Osteoblast (primary cell): ENCODE results near the gene SCARF2. TPM values are rescaled to one million over a fixed set of nuclear protein-coding genes. Genes with fewer than 3 reads are reported as not detected.

Source experiments
- DNase-seq: peaks from one replicate; pipeline ENCODE4 v3.0.0; 2011; ENCODE audit warnings: low spot score, mixed read lengths; ENCODE audit not compliant: insufficient read length; ENCODE audit errors: missing footprints
- H2AFZ ChIP-seq: 2 replicates; pipeline ENCODE4 v1.6.0; 2011; ENCODE audit warnings: mild to moderate bottlenecking, low read length
- H3K27ac ChIP-seq: 2 replicates; pipeline ENCODE4 v1.5.1; 2011; ENCODE audit warnings: mild to moderate bottlenecking, low read depth, low read length, moderate library complexity
- H3K27me3 ChIP-seq: 2 replicates; pipeline ENCODE4 v1.6.0; 2012; ENCODE audit warnings: mild to moderate bottlenecking, control low read depth, inconsistent platforms, low read length, moderate library complexity; ENCODE audit not compliant: insufficient read depth
- H3K36me3 ChIP-seq: 2 replicates; pipeline ENCODE4 v1.5.1; 2011; ENCODE audit warnings: mild to moderate bottlenecking, low read length, control low read depth, moderate library complexity; ENCODE audit not compliant: insufficient read depth
- H3K4me1 ChIP-seq: 2 replicates; pipeline ENCODE4 v1.5.1; 2011; ENCODE audit warnings: mild to moderate bottlenecking, low read length, control low read depth, moderate library complexity; ENCODE audit not compliant: insufficient read depth
- H3K4me2 ChIP-seq: 2 replicates; pipeline ENCODE4 v1.6.0; 2011; ENCODE audit warnings: mild to moderate bottlenecking, low read length; ENCODE audit not compliant: insufficient read depth
- H3K4me3 ChIP-seq: fragments of 200-600 bp; sonication (generic); 3 replicates; pipeline ENCODE4 v1.5.1; 2012; ENCODE audit warnings: mild to moderate bottlenecking, low read length, inconsistent platforms; ENCODE audit not compliant: insufficient read depth
- H3K79me2 ChIP-seq: 2 replicates; pipeline ENCODE4 v1.6.0; 2012; ENCODE audit warnings: mild to moderate bottlenecking, low read length, control low read depth, inconsistent platforms; ENCODE audit not compliant: insufficient read depth
- H3K9me3 ChIP-seq: 2 replicates; pipeline ENCODE4 v1.5.1; 2011; ENCODE audit warnings: low read depth, low read length, control low read depth
- H4K20me1 ChIP-seq: 2 replicates; pipeline ENCODE4 v1.6.0; 2012; ENCODE audit warnings: mild to moderate bottlenecking, low read length, control low read depth; ENCODE audit not compliant: insufficient read depth
- CTCF ChIP-seq: IDR thresholded peaks from 2 replicates; pipeline ENCODE4 v1.5.1; 2011; ENCODE audit warnings: mild to moderate bottlenecking, low read depth, low read length, moderate library complexity; ENCODE audit errors: extremely low read depth
- total RNA-seq: library from RNA; depleted of rRNA; stranded (reverse); fragments of >200 nt; gene quantifications from 2 replicates; pipeline ENCODE4 v1.2.3, GENCODE V29; 2012

The SCARF2 gene
- total RNA-seq, 1 donor, result 23.9 TPM

- no peak for TF ChIP-seq CTCF
- DNase-seq, result peak; percentile 98
These were observed 14.4 kb downstream of the SCARF2 start for GRCh38 chr22:20423008-20423905.

GRCh38 chr22:20422271-20423007, 15.2 kb downstream of the SCARF2 start:
- peak; percentile 96 for DNase-seq
- H2AFZ ChIP-seq, result no peak overlapping the region
- peaks cover 16% of the 10 kb centered on the region for H3K4me1 ChIP-seq
- H3K4me3 ChIP-seq, result no peak overlapping the region
- H3K36me3 ChIP-seq, result peaks cover 13% of the 10 kb centered on the region
- peak overlapping the region; percentile 58 for H3K27ac ChIP-seq
- H3K9me3 ChIP-seq, result no peaks in the 10 kb centered on the region
- TF ChIP-seq CTCF, result no peak
- no peaks in the 10 kb centered on the region for H3K27me3 ChIP-seq
- H3K4me2 ChIP-seq, result peak overlapping the region; percentile 38
- H4K20me1 ChIP-seq, result peaks cover 16% of the 10 kb centered on the region
- H3K79me2 ChIP-seq, result no peaks in the 10 kb centered on the region

More at GRCh38 chr22:20423008-20423905, 14.4 kb downstream of the SCARF2 start:
- Histone ChIP-seq H3K27ac (peak overlapping the region; percentile 58), H3K79me2 (no peaks in the 10 kb centered on the region), H3K4me2 (no peak overlapping the region), H2AFZ (no peak overlapping the region), H3K27me3 (no peaks in the 10 kb centered on the region), H4K20me1 (peaks cover 20% of the 10 kb centered on the region), H3K36me3 (peaks cover 19% of the 10 kb centered on the region), H3K4me1 (peaks cover 16% of the 10 kb centered on the region), H3K9me3 (no peaks in the 10 kb centered on the region), H3K4me3 (no peak overlapping the region)

- H3K27ac ChIP-seq, result no peak overlapping the region
- DNase-seq, result peak; percentile 58
- no peak for TF ChIP-seq CTCF
- H3K36me3 ChIP-seq, result peaks cover 8% of the 10 kb centered on the region
- H3K79me2 ChIP-seq, result no peaks in the 10 kb centered on the region
- H3K4me2 ChIP-seq, result no peak overlapping the region
- H2AFZ ChIP-seq, result no peak overlapping the region
- no peaks in the 10 kb centered on the region for H3K27me3 ChIP-seq
- no peaks in the 10 kb centered on the region for H3K9me3 ChIP-seq
- peaks cover 16% of the 10 kb centered on the region for H3K4me1 ChIP-seq
- H4K20me1 ChIP-seq, result peaks cover 11% of the 10 kb centered on the region
- H3K4me3 ChIP-seq, result no peak overlapping the region
These were observed 16.1 kb downstream of the SCARF2 start for GRCh38 chr22:20421507-20421874.
